CD1c-positive myeloid dendritic cell (primary cell): Measurements from ENCODE around the gene CTTNBP2.

Source experiments
- DNase-seq: peaks from one replicate; pipeline ENCODE4 v3.0.0-alpha.2; 2016; ENCODE audit errors: extremely low spot score

The CTTNBP2 gene, protein sequence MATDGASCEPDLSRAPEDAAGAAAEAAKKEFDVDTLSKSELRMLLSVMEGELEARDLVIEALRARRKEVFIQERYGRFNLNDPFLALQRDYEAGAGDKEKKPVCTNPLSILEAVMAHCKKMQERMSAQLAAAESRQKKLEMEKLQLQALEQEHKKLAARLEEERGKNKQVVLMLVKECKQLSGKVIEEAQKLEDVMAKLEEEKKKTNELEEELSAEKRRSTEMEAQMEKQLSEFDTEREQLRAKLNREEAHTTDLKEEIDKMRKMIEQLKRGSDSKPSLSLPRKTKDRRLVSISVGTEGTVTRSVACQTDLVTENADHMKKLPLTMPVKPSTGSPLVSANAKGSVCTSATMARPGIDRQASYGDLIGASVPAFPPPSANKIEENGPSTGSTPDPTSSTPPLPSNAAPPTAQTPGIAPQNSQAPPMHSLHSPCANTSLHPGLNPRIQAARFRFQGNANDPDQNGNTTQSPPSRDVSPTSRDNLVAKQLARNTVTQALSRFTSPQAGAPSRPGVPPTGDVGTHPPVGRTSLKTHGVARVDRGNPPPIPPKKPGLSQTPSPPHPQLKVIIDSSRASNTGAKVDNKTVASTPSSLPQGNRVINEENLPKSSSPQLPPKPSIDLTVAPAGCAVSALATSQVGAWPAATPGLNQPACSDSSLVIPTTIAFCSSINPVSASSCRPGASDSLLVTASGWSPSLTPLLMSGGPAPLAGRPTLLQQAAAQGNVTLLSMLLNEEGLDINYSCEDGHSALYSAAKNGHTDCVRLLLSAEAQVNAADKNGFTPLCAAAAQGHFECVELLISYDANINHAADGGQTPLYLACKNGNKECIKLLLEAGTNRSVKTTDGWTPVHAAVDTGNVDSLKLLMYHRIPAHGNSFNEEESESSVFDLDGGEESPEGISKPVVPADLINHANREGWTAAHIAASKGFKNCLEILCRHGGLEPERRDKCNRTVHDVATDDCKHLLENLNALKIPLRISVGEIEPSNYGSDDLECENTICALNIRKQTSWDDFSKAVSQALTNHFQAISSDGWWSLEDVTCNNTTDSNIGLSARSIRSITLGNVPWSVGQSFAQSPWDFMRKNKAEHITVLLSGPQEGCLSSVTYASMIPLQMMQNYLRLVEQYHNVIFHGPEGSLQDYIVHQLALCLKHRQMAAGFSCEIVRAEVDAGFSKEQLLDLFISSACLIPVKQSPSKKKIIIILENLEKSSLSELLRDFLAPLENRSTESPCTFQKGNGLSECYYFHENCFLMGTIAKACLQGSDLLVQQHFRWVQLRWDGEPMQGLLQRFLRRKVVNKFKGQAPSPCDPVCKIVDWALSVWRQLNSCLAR (N-terminal part only)

GRCh38 chr7:117873310-117874190 lies at the start of gene CTTNBP2:
Gene CTTNBP2 (minus strand): TSS chr7:117873441. CDS start chr7:117873415, 26 bp downstream.
- peak; percentile 55 for DNase-seq

- no peak for DNase-seq
Observed at GRCh38 chr7:117916309-117916708, 43.1 kb upstream of the CTTNBP2 start.

DNA sequence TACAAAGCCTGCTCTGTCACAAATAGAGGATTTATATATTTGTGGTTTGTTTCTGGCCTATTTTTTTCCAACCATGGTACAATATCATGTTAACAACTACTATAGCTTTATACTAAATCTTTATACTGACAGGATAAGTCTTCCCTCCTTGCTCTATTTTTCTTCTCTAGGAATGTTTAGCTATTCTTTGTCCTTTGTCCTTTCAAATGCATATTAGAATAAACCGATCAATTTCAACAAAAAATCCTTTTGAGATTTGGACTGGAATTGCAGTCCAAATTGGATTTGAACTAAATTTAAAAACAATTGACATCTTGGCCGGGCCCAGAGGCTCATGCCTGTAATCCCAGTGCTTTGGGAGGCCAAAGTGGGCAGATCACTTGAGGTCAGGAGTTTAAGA lies 39.2 kb upstream of the CTTNBP2 start:
- no peak for DNase-seq

DNA sequence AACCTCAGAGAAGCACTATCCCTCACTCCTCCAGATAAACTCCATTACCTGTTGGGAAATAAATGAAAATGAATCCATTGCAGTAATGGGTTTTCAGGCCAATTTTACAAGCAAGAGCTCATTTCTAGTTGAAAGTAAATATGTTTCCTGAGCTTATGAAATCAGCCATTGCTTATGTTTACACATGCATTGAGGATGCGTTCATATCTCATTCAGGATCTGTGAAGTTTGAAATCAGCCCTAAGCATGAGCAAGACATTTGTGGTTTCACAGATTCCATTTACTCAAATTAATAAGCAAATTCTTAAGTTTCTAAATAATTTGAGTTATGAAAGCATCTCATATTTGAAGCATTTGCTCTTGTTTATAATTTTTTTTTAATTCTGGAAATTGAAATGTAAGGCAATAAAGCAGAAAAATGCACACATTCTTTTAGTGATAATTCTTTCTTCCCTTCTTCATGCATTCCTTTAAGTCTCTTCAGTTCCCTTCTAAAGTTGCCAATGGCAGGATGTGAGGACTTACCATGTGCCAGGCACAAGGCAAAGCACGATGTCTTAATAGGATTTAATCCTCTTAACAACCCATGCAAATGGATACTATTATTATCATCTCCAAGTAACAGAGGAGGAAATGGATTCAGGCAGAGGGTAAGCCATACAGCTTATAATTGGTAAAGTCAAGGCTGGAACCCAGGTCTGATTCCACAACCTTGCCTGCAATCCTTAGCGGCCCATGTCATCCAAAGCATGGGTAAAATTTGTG lies 35.0 kb upstream of the CTTNBP2 start:
- no peak for DNase-seq

DNA sequence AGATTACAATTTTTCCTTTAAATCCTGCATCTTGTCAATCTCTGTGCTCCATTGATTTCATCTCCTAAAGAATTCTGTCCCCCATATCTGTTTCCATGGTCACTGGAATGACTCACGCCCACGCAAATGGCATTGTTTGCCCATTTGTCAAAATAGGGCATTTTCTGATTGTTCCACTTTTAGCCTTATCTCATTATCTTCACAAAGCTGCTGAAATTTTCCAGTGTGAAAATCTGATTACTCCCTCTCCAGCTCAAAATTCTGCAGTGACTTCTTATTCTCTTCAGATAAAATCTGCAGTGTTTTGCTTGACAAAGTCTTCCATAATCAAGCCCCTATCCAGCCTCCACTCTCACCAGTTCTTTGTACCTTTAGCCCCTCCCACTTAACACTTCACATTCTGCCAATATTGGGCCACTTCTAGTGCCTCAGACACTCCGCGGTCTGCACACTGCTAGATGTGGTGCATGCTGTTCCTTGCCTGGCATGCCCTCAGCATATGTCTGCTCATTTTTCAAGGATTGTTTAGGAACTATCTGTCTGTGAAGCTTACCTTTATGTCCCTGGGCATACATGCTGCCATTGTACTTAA lies 33.9 kb upstream of the CTTNBP2 start:
- no peak for DNase-seq

DNA sequence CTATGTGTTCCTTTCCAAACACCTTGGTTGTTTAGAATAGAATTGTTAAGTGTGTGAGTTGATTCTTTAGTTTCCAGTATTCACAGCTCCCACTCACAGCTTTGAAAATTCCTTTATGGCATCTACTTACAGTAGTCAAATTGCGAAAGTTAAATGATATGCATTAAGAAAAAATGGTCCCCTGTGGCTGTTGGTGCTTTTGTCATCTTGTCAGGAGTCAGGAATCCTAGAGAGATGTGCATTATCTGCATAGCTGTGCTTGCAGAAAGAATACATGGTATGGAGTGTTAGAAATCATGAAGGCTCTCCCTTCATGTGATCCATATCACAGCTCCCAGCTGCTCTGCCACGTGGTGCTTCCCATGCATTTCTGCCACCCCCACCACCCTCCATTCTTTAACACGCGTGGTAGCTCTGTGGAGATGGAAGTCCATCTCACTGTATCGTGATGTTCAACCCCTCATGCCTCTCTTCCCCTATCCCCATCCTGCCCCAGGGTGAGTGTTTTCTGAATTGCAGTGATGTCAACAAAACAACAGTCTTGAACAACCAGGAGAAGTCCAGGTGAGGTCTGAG lies 29.2 kb upstream of the CTTNBP2 start:
- DNase-seq = no peak

DNA sequence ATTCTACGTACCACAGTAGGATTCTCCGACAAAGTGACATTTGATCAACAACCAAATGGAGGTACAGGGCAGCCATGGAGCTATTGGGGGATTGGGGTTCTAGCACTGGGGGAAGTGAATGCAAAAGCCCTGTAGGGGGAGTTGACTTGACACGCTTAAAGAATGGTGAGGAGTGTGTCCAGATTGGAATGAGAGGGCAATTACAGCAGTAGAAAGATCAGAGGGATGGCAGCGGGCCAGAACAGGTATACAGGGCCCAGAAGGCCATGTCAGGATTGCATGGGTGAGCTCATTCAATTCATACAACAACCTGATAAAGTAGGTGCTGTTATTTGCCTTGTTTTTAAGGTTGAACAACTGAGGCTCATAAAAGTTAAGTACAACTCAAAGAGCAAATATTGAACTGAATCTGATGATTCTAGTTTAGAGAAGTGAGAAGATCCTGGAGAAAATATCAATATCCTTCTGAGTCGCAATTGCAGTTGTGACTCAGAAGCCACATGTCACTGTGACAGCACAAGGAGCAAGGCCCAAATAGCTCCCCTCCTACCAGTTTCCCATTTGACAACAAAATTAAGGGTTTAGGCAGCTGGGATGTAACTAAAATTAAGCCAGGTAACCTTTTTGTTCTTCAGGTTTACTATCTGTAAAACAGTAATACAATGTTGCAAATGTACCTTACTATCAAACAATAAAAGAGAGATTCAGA lies 28.0 kb upstream of the CTTNBP2 start:
- no peak for DNase-seq

DNA sequence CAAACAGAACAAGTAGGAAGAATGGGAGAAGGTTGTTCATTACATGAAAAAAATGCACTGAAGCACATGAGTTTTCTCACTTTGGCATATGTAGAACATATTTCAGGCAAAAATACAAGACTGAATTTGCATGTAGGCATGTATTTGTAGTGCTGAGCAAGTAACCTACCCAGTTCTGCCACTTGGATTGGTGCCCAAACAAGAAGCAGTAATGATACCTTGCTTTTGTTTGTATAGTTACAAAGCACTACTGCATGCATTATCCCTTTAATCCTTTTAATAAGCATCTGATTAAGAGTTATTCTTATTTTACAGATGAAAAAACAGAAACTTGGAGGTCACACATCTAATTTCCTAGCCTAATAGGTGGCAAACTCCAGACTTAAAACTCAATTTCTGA lies 23.1 kb upstream of the CTTNBP2 start:
- DNase-seq = no peak

- no peak for DNase-seq
Observed at GRCh38 chr7:117895276-117895675, 22.0 kb upstream of the CTTNBP2 start.

DNA sequence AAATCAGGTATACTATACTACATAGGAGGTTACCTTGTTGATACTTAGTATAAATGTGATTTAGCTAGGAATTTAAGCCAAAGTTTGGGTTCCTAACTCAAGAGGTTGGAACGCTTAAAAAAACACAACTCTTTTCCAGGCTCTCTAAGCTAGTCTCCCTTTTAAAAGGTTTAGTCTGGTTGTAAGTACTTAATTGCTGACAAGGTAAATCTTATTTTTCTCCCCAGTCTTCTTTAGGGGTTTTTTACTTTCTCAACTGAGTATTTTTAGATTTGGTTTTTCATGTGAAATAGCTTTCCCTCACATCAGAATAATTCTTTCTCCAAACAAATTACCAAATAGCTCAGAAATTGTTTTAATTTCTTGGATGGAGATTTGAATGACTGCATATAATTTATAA lies 20.8 kb upstream of the CTTNBP2 start:
- no peak for DNase-seq

- DNase-seq = no peak
Observed at GRCh38 chr7:117892821-117893220, 19.6 kb upstream of the CTTNBP2 start.

DNA sequence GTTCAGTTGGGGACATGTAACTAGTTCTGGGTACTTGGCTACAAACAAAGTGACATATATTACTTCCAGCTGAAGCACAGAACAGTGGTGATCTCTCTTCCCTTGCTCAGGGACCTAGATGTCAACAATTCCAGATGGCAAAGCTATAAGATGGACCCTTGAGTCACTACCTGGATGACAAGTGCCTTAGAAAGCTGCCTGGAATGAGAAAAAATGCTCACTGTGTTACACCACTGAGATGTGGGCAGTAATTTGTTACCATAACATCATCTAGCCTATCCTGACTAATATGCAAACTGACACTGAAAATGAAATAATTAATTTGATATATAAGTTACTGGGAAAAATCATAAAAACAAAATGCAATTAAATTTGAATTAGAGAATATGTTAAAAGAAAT lies 16.4 kb upstream of the CTTNBP2 start:
- no peak for DNase-seq

- no peak for DNase-seq
Observed at GRCh38 chr7:117888627-117889026, 15.4 kb upstream of the CTTNBP2 start.

DNA sequence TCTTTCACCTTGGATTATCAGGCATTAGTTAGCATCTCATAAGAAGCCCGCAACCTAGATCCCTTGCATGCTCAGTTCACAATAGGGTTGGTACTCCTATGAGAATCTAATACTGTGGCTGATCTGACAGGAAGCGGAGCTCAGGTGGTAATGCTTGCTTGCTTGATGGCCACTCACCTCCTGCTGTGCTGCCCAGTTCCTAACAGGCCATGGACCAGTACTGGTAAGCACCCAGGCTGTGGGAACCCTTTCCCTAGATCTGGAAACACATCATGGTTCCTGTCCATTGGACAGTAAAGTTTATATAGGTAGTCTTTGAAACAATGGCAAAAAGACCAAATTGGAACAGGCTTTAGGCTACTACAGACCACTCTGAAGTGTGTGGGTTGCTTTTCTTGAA lies 9.4 kb upstream of the CTTNBP2 start:
- DNase-seq = no peak

GRCh38 chr7:117876761-117877160 lies 3.5 kb upstream of the CTTNBP2 start:
- DNase-seq = no peak

- DNase-seq = peak; percentile 62
Observed at GRCh38 chr7:117875566-117875965, 2.3 kb upstream of the CTTNBP2 start.

DNA sequence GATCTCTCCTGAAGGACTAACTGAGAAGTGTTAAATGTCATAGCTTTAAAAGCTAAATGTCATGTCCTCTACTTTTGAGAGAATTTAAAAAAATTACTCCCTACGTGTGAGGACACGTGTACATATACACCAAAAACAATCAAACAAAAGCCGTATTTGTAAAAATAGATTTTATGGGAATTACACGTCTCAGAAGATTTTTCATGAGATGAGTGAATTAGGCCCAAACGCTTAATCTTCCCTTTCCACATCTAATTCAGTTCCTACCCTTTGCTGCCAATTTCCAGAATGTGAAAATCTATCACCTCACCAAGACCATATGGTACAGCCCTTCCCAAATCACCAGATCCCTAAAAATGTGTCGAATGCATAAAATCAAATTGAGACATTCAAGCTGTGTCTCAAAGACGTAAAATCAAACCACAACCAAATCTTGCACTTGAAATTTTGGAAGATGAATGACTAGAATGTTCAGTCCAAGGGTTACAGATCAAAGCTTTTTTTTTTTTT lies 1.0 kb upstream of the CTTNBP2 start:
- DNase-seq = no peak

GRCh38 chr7:117872561-117873309 lies 506 bp downstream of the CTTNBP2 start:
- no peak for DNase-seq
